ENCODE data around the gene MOXD1.

The MOXD1 gene

DNA sequence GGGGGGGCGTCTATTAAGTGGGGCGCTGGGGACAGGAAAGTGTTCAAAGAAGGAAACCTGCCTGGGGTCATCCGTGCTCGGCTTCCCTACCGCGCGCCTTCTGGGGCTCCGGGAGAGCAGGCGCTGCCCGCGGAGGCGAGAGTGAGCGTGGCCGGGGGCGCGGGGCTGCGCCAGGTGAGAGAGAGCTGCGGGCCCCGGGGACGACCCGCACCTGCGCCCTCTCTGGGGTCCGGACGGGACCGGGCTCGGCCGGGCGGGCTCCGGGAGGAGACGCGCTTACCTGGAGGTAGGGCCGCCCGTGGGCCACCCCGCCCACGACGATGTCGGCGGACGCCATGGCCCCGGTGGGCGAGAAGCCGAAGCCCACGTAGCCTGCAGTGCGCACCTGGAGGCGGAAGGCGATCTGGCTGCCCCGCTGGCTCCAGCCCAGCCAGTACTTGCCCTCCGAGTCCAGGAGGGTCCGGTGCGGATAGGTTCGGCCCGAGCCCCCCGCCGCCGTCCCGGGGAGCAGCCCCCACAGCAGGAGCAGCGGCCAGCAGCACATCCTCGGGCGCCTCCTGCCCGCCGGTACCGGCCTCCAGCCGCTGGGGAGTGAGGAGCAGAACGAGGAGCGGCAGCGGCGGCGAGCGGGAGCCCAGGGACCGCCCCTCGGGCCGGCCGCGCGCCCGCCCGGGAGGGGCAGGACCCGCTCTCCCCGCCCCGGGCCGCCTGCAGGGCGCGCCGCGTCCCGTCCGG lies at the start of gene MOXD1:
MOXD1 (minus strand) TSS at position 593 of the 735 bp plus-strand sequence; CDS start at position 544, 49 bp downstream.
- Histone ChIP-seq H3K4me1 (ENCODE audit: control insufficient read depth, insufficient read depth, low read length) (peaks cover 31% of the 10 kb centered on the region), H3K27ac (ENCODE audit: extremely low read depth, low read depth, low read length) (peak within 1 kb of the TSS; percentile 83; the same call in 1 of the 2 replicates), H3K4me3 (ENCODE audit: low read depth, low read length) (peak within 1 kb of the TSS; percentile 96), H3K36me3 (ENCODE audit: control insufficient read depth in 2 of 2, insufficient read depth in 1 of 2, low read length in 2 of 2) (no peaks in the 10 kb centered on the region), H3K9me3 (ENCODE audit: control insufficient read depth, insufficient read depth, low read depth, low read length) (no peaks in the 10 kb centered on the region)
- ChIA-PET POLR2A (no interaction called here), CTCF (interaction anchor here (1.5 to 1.7 kb wide), 2 partner anchors 101 to 121 kb away, joined by 6 to 7 read pairs; no protein-coding TSS in a partner anchor)
- TF ChIP-seq, protein P1, sequence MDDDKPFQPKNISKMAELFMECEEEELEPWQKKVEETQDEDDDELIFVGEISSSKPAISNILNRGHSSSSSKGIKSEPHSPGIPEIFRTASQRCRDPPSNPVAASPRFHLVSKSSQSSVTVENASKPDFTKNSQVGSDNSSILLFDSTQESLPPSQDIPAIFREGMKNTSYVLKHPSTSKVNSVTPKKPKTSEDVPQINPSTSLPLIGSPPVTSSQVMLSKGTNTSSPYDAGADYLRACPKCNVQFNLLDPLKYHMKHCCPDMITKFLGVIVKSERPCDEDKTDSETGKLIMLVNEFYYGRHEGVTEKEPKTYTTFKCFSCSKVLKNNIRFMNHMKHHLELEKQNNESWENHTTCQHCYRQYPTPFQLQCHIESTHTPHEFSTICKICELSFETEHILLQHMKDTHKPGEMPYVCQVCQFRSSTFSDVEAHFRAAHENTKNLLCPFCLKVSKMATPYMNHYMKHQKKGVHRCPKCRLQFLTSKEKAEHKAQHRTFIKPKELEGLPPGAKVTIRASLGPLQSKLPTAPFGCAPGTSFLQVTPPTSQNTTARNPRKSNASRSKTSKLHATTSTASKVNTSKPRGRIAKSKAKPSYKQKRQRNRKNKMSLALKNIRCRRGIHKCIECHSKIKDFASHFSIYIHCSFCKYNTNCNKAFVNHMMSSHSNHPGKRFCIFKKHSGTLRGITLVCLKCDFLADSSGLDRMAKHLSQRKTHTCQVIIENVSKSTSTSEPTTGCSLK (tag by site-specific recombination; IDR thresholded peaks at IDR 0.05): no peak
- TF ChIP-seq ZBTB20 (tag by site-specific recombination; IDR thresholded peaks at IDR 0.05) (peak; percentile 72; the same call in 1 of the 2 replicates), ZBTB8A (tag by site-specific recombination; IDR thresholded peaks at IDR 0.05) (peak; percentile 55), TRIM28 (IDR thresholded peaks at IDR 0.05; ENCODE audit: borderline replicate concordance, low read length) (no peak), ZNF585B (tag by site-specific recombination; IDR thresholded peaks at IDR 0.05) (0 out of 2 replicates have a peak, but pooled peaks have one; percentile 23), ZNF112 (tag by site-specific recombination; IDR thresholded peaks at IDR 0.05) (no peak), MZF1 (tag by site-specific recombination; IDR thresholded peaks at IDR 0.05; ENCODE audit: borderline replicate concordance) (peak; percentile 93; the same call in 1 of the 2 replicates), ZFHX2 (tag by site-specific recombination; conservative IDR thresholded peaks at IDR 0.05) (peak; percentile 97), RBAK (tag by site-specific recombination; IDR thresholded peaks at IDR 0.05) (no peak), ZBTB17 (tag by site-specific recombination; IDR thresholded peaks at IDR 0.05) (0 out of 2 replicates have a peak, but pooled peaks have one; percentile 42), ZBTB48 (tag by site-specific recombination; IDR thresholded peaks at IDR 0.05) (no peak), ZNF561 (tag by site-specific recombination; IDR thresholded peaks at IDR 0.05; ENCODE audit: borderline replicate concordance) (no peak), ZNF350 (tag by site-specific recombination; IDR thresholded peaks at IDR 0.05) (no peak), ZNF777 (tag by site-specific recombination; IDR thresholded peaks at IDR 0.05; ENCODE audit: borderline replicate concordance) (peak; percentile 57; the same call in 1 of the 2 replicates), HOXD13 (CRISPR knock-in tag; IDR thresholded peaks at IDR 0.05; ENCODE audit: borderline replicate concordance) (0 out of 2 replicates have a peak, but pooled peaks have one; percentile 30), YY1 (tag by site-specific recombination; IDR thresholded peaks at IDR 0.05) (peak; percentile 59; the same call in 1 of the 2 replicates), KLF7 (tag by site-specific recombination; IDR thresholded peaks at IDR 0.05; ENCODE audit: borderline replicate concordance) (no peak), KLF8 (tag by site-specific recombination; IDR thresholded peaks at IDR 0.05) (no peak; the same call in 1 of the 2 replicates), GLIS1 (tag by site-specific recombination; IDR thresholded peaks at IDR 0.05) (0 out of 2 replicates have a peak, but pooled peaks have one; percentile 9)
- TF ChIP-seq, protein P2, sequence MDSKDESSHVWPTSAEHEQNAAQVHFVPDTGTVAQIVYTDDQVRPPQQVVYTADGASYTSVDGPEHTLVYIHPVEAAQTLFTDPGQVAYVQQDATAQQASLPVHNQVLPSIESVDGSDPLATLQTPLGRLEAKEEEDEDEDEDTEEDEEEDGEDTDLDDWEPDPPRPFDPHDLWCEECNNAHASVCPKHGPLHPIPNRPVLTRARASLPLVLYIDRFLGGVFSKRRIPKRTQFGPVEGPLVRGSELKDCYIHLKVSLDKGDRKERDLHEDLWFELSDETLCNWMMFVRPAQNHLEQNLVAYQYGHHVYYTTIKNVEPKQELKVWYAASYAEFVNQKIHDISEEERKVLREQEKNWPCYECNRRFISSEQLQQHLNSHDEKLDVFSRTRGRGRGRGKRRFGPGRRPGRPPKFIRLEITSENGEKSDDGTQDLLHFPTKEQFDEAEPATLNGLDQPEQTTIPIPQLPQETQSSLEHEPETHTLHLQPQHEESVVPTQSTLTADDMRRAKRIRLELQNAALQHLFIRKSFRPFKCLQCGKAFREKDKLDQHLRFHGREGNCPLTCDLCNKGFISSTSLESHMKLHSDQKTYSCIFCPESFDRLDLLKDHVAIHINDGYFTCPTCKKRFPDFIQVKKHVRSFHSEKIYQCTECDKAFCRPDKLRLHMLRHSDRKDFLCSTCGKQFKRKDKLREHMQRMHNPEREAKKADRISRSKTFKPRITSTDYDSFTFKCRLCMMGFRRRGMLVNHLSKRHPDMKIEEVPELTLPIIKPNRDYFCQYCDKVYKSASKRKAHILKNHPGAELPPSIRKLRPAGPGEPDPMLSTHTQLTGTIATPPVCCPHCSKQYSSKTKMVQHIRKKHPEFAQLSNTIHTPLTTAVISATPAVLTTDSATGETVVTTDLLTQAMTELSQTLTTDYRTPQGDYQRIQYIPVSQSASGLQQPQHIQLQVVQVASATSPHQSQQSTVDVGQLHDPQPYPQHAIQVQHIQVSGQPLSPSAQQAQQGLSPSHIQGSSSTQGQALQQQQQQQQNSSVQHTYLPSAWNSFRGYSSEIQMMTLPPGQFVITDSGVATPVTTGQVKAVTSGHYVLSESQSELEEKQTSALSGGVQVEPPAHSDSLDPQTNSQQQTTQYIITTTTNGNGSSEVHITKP (tag by site-specific recombination; IDR thresholded peaks at IDR 0.05): peak; percentile 17
- TF ChIP-seq, protein P3, sequence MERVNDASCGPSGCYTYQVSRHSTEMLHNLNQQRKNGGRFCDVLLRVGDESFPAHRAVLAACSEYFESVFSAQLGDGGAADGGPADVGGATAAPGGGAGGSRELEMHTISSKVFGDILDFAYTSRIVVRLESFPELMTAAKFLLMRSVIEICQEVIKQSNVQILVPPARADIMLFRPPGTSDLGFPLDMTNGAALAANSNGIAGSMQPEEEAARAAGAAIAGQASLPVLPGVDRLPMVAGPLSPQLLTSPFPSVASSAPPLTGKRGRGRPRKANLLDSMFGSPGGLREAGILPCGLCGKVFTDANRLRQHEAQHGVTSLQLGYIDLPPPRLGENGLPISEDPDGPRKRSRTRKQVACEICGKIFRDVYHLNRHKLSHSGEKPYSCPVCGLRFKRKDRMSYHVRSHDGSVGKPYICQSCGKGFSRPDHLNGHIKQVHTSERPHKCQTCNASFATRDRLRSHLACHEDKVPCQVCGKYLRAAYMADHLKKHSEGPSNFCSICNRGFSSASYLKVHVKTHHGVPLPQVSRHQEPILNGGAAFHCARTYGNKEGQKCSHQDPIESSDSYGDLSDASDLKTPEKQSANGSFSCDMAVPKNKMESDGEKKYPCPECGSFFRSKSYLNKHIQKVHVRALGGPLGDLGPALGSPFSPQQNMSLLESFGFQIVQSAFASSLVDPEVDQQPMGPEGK (tag by site-specific recombination; IDR thresholded peaks at IDR 0.05): peak; percentile 28; the same call in 1 of the 2 replicates
- TF ChIP-seq, protein P4, sequence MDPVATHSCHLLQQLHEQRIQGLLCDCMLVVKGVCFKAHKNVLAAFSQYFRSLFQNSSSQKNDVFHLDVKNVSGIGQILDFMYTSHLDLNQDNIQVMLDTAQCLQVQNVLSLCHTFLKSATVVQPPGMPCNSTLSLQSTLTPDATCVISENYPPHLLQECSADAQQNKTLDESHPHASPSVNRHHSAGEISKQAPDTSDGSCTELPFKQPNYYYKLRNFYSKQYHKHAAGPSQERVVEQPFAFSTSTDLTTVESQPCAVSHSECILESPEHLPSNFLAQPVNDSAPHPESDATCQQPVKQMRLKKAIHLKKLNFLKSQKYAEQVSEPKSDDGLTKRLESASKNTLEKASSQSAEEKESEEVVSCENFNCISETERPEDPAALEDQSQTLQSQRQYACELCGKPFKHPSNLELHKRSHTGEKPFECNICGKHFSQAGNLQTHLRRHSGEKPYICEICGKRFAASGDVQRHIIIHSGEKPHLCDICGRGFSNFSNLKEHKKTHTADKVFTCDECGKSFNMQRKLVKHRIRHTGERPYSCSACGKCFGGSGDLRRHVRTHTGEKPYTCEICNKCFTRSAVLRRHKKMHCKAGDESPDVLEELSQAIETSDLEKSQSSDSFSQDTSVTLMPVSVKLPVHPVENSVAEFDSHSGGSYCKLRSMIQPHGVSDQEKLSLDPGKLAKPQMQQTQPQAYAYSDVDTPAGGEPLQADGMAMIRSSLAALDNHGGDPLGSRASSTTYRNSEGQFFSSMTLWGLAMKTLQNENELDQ (tag by site-specific recombination; IDR thresholded peaks at IDR 0.05; ENCODE audit: low read depth): no peak
- TF ChIP-seq, protein P5, sequence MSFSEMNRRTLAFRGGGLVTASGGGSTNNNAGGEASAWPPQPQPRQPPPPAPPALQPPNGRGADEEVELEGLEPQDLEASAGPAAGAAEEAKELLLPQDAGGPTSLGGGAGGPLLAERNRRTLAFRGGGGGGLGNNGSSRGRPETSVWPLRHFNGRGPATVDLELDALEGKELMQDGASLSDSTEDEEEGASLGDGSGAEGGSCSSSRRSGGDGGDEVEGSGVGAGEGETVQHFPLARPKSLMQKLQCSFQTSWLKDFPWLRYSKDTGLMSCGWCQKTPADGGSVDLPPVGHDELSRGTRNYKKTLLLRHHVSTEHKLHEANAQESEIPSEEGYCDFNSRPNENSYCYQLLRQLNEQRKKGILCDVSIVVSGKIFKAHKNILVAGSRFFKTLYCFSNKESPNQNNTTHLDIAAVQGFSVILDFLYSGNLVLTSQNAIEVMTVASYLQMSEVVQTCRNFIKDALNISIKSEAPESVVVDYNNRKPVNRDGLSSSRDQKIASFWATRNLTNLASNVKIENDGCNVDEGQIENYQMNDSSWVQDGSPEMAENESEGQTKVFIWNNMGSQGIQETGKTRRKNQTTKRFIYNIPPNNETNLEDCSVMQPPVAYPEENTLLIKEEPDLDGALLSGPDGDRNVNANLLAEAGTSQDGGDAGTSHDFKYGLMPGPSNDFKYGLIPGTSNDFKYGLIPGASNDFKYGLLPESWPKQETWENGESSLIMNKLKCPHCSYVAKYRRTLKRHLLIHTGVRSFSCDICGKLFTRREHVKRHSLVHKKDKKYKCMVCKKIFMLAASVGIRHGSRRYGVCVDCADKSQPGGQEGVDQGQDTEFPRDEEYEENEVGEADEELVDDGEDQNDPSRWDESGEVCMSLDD (tag by site-specific recombination; IDR thresholded peaks at IDR 0.05): no peak
